HL-60/S4 (cell line): ENCODE measurements around the gene SPRED2.

Experiments used
- in situ Hi-C: fragments of 300-500 bp; cut with MboI; formaldehyde crosslinking; loops from 2 replicates; pipeline ENCODE4 v1.14.3; 2022; ENCODE audit warnings: low sequenced_read_pairs

Gene SPRED2, protein sequence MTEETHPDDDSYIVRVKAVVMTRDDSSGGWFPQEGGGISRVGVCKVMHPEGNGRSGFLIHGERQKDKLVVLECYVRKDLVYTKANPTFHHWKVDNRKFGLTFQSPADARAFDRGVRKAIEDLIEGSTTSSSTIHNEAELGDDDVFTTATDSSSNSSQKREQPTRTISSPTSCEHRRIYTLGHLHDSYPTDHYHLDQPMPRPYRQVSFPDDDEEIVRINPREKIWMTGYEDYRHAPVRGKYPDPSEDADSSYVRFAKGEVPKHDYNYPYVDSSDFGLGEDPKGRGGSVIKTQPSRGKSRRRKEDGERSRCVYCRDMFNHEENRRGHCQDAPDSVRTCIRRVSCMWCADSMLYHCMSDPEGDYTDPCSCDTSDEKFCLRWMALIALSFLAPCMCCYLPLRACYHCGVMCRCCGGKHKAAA

GRCh38 chr2:65432227-65433190 is at the start of gene SPRED2:
Gene SPRED2, minus strand, starts transcription at chr2:65432599. Its CDS starts 612 bp downstream, at chr2:65431987.
- in situ Hi-C loops = no loop called here

- in situ Hi-C loops = no loop called here
Observed at GRCh38 chr2:65481961-65482360, 49.6 kb upstream of the SPRED2 start.

- in situ Hi-C loops = no loop called here
Observed at GRCh38 chr2:65479524-65479923, 47.1 kb upstream of the SPRED2 start.

DNA sequence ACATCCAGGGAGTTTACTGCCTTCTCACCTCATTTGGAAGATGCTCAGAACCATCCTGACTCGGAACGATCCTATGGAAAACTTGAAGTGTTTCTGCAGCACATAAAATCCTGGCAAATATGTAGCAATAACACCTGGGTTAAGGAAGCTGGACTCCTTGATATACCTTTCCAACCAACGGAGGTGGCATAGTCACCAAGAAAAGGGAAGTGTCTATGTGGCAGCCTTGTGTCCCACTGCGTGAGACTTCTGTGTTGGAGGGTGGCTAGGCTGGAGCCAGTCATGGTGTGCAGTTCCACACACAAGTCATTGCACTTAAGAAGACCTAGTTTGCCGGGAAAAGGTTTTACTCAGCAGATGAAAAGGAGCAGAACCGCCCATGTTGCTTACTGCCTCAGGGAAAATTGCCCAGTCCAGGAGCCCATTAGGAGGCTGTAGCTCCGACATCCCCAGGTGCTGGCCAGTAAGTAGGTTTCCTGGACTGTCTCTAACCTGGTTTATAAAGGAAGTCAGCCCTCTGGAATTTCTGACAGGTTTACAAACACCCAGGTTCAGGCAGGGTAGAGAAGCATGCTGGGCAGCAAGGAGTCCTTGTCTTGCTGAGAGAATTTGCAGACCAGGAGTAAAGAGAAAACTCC is 46.2 kb upstream of the SPRED2 start:
- in situ Hi-C loops = no loop called here

DNA sequence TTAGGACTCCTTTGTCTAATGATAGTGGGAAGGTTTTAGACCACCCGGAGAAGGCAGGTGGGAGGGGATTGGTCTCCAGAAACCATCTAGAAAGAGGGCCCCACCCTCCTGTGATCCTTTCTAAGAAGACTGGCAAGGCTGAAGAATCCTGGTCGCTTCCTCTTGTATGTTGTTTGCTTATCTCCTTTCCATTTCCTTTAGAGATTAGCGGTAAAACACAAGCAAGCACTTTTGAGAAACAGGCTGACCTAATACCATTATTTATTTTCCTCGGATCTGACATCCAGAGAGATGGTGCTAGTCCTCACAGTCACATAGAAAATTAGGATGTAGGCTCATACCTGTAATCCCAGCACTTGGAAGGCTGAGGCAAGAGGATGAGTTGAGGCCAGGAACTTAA is 45.2 kb upstream of the SPRED2 start:
- in situ Hi-C loops = no loop called here

GRCh38 chr2:65476778-65477177 is 44.4 kb upstream of the SPRED2 start:
- in situ Hi-C loops = no loop called here

GRCh38 chr2:65475000-65475399 is 42.6 kb upstream of the SPRED2 start:
- in situ Hi-C loops = no loop called here

DNA sequence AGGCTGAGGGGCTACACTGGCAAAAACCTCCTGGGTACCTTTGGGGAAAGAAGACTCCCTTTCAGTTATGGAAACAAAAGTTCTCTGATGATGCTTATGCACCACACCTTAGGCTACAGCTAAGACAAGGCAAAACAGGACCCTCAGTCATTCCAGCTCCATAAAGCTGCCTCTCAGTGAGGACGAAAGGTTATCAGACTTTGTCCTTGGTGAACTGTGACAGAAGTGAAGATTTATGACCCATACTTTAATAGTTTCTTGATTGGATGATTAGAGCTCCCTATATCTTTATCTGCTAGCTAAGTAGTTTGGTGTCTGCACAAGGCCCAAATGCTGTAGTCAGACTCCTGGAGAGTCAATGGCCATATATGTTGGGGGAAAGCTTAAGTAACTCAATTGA is 40.6 kb upstream of the SPRED2 start:
- in situ Hi-C loops = no loop called here

DNA sequence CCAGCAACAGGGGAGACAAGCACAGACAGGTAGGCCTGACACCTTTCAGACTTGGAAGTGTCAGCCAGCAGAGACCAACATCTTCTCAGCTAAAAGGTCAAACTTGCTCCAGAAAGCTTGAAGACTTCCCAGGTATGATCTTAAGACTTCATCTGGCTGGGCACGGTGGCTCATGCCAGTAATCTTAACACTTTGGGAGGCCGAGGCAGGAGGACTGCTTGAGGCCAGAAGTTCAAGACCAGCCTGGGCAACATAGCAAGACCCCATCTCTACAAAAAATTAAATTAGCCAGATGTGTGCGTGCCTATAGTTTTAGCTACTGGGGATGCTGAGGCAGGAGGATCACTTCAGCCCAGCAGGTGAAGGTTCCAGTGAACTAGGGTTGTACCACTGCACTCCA is 39.0 kb upstream of the SPRED2 start:
- in situ Hi-C loops = no loop called here

- in situ Hi-C loops = no loop called here
Observed at GRCh38 chr2:65466551-65466950, 34.2 kb upstream of the SPRED2 start.

DNA sequence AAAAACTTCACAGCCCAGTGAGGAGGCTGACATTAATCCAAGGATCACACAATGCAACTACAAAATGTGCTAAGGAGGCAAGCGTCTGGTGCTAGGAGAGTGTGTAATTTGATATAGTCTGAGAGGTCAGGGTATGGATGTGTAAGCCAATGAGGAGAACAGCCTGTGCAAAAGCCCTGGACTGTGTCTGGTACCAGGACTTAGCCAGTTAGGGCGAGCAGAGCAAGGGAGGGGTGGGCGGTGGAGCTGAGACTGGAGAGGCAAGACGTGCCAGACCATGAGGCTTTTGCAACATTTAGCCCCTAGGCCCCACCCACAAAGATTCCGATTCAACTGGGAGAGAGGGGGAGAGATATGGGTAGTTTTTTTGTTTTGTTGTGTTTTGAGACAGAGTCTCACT is 33.5 kb upstream of the SPRED2 start:
- in situ Hi-C loops = no loop called here

- in situ Hi-C loops = no loop called here
Observed at GRCh38 chr2:65465124-65465523, 32.7 kb upstream of the SPRED2 start.

DNA sequence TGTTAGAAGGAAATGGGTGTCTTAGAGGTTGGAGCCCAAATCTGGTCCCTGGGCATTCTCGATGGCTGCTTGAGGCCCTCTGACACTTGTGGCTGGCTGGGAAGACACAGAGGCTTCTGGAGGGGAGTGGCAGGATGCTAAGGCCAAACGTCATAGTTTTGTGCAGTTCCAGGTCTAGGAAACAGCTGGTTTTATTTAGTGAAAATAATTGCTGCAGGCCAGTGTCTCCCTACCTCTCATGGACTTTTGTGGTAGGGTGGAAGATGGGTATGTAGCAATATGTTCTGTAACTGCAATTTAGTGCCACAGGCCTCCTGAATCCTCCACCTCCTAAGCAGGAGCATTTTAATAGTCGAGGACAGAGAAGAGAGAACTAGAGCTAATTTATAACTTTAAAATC is 32.2 kb upstream of the SPRED2 start:
- in situ Hi-C loops = no loop called here

DNA sequence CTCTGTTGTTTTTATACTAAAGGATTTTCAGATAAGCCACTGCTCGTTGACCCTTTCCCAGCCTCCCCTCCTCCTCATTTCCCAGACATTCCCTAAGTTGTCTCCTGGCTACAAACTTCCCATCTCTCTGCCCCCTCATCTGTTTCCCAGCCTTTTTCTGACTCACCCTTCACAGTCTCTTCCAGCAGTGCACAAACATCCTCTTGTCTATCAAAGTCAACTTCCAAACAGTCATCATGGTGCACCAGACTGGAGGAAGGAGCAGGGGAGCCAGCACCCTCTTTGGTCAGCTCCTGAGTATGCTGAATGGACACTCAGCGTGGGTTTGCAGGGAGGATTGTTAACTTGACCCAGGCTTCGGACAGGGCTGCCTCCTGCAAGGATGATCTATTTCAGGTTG is 26.6 kb upstream of the SPRED2 start:
- in situ Hi-C loops = no loop called here

- in situ Hi-C loops = no loop called here
Observed at GRCh38 chr2:65456886-65457285, 24.5 kb upstream of the SPRED2 start.

- in situ Hi-C loops = no loop called here
Observed at GRCh38 chr2:65456064-65456463, 23.7 kb upstream of the SPRED2 start.

GRCh38 chr2:65453916-65454315 is 21.5 kb upstream of the SPRED2 start:
- in situ Hi-C loops = no loop called here

GRCh38 chr2:65452150-65452895 is 19.9 kb upstream of the SPRED2 start:
- in situ Hi-C loops = no loop called here

- in situ Hi-C loops = no loop called here
Observed at GRCh38 chr2:65450810-65451209, 18.4 kb upstream of the SPRED2 start.

- in situ Hi-C loops = no loop called here
Observed at GRCh38 chr2:65450393-65450792, 18.0 kb upstream of the SPRED2 start.
